Smooth muscle cell (in vitro differentiated cells): ENCODE measurements around the gene STAB1. TPM values are rescaled to one million over a fixed set of nuclear protein-coding genes. Genes with fewer than 3 reads are reported as not detected.
"Not testable (repeated sequence)": the region's sequence is repeated elsewhere in the genome, so short reads cannot be mapped to it uniquely, and the experiment has no call there.

Source experiments
- DNase-seq: peaks from one replicate; lab custom pipeline; 2025; ENCODE audit not compliant: unreplicated experiment; lab: John Stamatoyannopoulos, UW
- H2AFZ ChIP-seq: fragments of 200-600 bp; sonication (generic); 2 replicates; pipeline ENCODE4 v1.6.0; 2016; ENCODE audit warnings: antibody characterized with exemption, low read depth, mild to moderate bottlenecking
- H3F3A ChIP-seq: fragments of 200-600 bp; sonication (generic); 2 replicates; pipeline ENCODE4 v1.6.0; 2017; ENCODE audit warnings: antibody characterized with exemption, low read depth
- H3K27ac ChIP-seq: fragments of 200-600 bp; sonication (generic); 2 replicates; pipeline ENCODE4 v1.5.1; 2016; ENCODE audit warnings: low read depth, mild to moderate bottlenecking
- H3K27me3 ChIP-seq: fragments of 200-600 bp; sonication (generic); 2 replicates; pipeline ENCODE4 v1.6.1; 2016; ENCODE audit warnings: low read depth, mild to moderate bottlenecking
- H3K36me3 ChIP-seq: fragments of 200-600 bp; sonication (generic); 2 replicates; pipeline ENCODE4 v1.5.1; 2016; ENCODE audit warnings: low read depth
- H3K4me1 ChIP-seq: fragments of 200-600 bp; sonication (generic); 2 replicates; pipeline ENCODE4 v1.5.1; 2016; ENCODE audit warnings: low read depth
- H3K4me2 ChIP-seq: fragments of 200-600 bp; sonication (generic); 2 replicates; pipeline ENCODE4 v1.6.0; 2016; ENCODE audit warnings: mild to moderate bottlenecking
- H3K4me3 ChIP-seq: fragments of 200-600 bp; sonication (generic); 2 replicates; pipeline ENCODE4 v1.5.1; 2016; ENCODE audit warnings: mild to moderate bottlenecking
- H3K79me2 ChIP-seq: fragments of 200-600 bp; sonication (generic); 2 replicates; pipeline ENCODE4 v1.6.0; 2016; ENCODE audit warnings: low read depth, mild to moderate bottlenecking
- H3K9ac ChIP-seq: fragments of 200-600 bp; sonication (generic); 2 replicates; pipeline ENCODE4 v1.6.0; 2016; ENCODE audit warnings: low read depth
- H3K9me3 ChIP-seq: fragments of 200-600 bp; sonication (generic); replicated peaks from 2 replicates; pipeline ENCODE4 v1.5.1; 2016; ENCODE audit warnings: low read depth
- H4K20me1 ChIP-seq: fragments of 200-600 bp; sonication (generic); 2 replicates; pipeline ENCODE4 v1.6.0; 2016; ENCODE audit warnings: low read depth
- WGBS: methylation state at CpG from one replicate; pipeline ENCODE4 v1.1.7; 2016; ENCODE audit warnings: low lambda C conversion rate; 5-methylcytosine and 5-hydroxymethylcytosine counted together
- polyA plus RNA-seq: library from polyadenylated mRNA; unstranded; fragments of >200 nt; fragmentation: Nextera tagmentation; extraction: Ambion mirVana; gene quantifications from 2 replicates; pipeline ENCODE4 v1.2.1, GENCODE V29; 2016
- total RNA-seq: library from RNA; depleted of rRNA; stranded (reverse); fragments of >200 nt; gene quantifications from 2 replicates; pipeline ENCODE4 v1.2.3, GENCODE V29; 2014
- TF ChIP-seq, protein P1 (sequence below): fragments of 200-600 bp; sonication (generic); IDR thresholded peaks from 2 replicates; pipeline ENCODE4 v1.5.1; 2017; ENCODE audit warnings: borderline replicate concordance, mild to moderate bottlenecking, antibody characterized with exemption; ENCODE audit not compliant: insufficient read depth, poor library complexity, severe bottlenecking

The STAB1 gene
- total and polyA plus RNA-seq, 2 experiments from 2014 or later: 0.22 to 0.25 TPM

GRCh38 chr3:52524258-52524751 is 29.2 kb downstream of the STAB1 start:
- H4K20me1 ChIP-seq: peaks cover 42% of the 10 kb centered on the region
- H3K9ac ChIP-seq: no peak overlapping the region

GRCh38 chr3:52524752-52525679 is 29.9 kb downstream of the STAB1 start:
- Histone ChIP-seq H3K9me3 (no peaks in the 10 kb centered on the region), H3K4me1 (no peaks in the 10 kb centered on the region), H3F3A (no peaks in the 10 kb centered on the region), H3K79me2 (peaks cover 2% of the 10 kb centered on the region), H3K27me3 (no peaks in the 10 kb centered on the region), H3K4me3 (no peak overlapping the region), H3K36me3 (no peaks in the 10 kb centered on the region), H3K27ac (no peak overlapping the region), H3K4me2 (no peak overlapping the region), H4K20me1 (peaks cover 49% of the 10 kb centered on the region), H2AFZ (no peak overlapping the region), H3K9ac (no peak overlapping the region)
- 95% methylated on average over 29 of the region's 34 CpGs for WGBS
- TF ChIP-seq, protein P1, sequence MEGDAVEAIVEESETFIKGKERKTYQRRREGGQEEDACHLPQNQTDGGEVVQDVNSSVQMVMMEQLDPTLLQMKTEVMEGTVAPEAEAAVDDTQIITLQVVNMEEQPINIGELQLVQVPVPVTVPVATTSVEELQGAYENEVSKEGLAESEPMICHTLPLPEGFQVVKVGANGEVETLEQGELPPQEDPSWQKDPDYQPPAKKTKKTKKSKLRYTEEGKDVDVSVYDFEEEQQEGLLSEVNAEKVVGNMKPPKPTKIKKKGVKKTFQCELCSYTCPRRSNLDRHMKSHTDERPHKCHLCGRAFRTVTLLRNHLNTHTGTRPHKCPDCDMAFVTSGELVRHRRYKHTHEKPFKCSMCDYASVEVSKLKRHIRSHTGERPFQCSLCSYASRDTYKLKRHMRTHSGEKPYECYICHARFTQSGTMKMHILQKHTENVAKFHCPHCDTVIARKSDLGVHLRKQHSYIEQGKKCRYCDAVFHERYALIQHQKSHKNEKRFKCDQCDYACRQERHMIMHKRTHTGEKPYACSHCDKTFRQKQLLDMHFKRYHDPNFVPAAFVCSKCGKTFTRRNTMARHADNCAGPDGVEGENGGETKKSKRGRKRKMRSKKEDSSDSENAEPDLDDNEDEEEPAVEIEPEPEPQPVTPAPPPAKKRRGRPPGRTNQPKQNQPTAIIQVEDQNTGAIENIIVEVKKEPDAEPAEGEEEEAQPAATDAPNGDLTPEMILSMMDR: no peak
- no peak for DNase-seq

More at GRCh38 chr3:52524258-52524751, 29.2 kb downstream of the STAB1 start:
- WGBS: 97% methylated on average over 18 of the region's 18 CpGs
- Histone ChIP-seq H3K79me2 (no peaks in the 10 kb centered on the region), H3K4me2 (no peak overlapping the region), H3F3A (no peaks in the 10 kb centered on the region), H3K9me3 (no peaks in the 10 kb centered on the region), H2AFZ (no peak overlapping the region), H3K4me3 (no peak overlapping the region), H3K27ac (no peak overlapping the region), H3K36me3 (no peaks in the 10 kb centered on the region), H3K27me3 (no peaks in the 10 kb centered on the region), H3K4me1 (no peaks in the 10 kb centered on the region)
- TF ChIP-seq, protein P1: no peak
- no peak for DNase-seq

GRCh38 chr3:52525680-52526561 is 30.8 kb downstream of the STAB1 start:
- H3K4me3 ChIP-seq: no peak overlapping the region
- H3F3A ChIP-seq: no peaks in the 10 kb centered on the region
- DNase-seq: no peak
- H4K20me1 ChIP-seq: peaks cover 58% of the 10 kb centered on the region
- WGBS: 97% methylated on average over 9 of the region's 9 CpGs
- no peaks in the 10 kb centered on the region for H3K36me3 ChIP-seq
- H3K4me2 ChIP-seq: no peak overlapping the region
- H3K4me1 ChIP-seq: peaks cover 2% of the 10 kb centered on the region
- TF ChIP-seq, protein P1: no peak
- H3K27ac ChIP-seq: no peak overlapping the region
- no peaks in the 10 kb centered on the region for H3K9me3 ChIP-seq
- peaks cover 8% of the 10 kb centered on the region for H3K79me2 ChIP-seq
- H2AFZ ChIP-seq: no peak overlapping the region
- no peaks in the 10 kb centered on the region for H3K27me3 ChIP-seq
- H3K9ac ChIP-seq: no peak overlapping the region

- not testable (repeated sequence) for H2AFZ ChIP-seq, H3K9ac ChIP-seq, H3K4me3 ChIP-seq, H3K4me1 ChIP-seq, H3K36me3 ChIP-seq, H3K9me3 ChIP-seq, H3K27ac ChIP-seq, H3F3A ChIP-seq, H3K27me3 ChIP-seq, H3K4me2 ChIP-seq, DNase-seq
- WGBS: 98% methylated on average over 5 of the region's 5 CpGs
- peaks cover 15% of the 10 kb centered on the region for H3K79me2 ChIP-seq
- peaks cover 65% of the 10 kb centered on the region for H4K20me1 ChIP-seq
These were observed 31.5 kb downstream of the STAB1 start for GRCh38 chr3:52526671-52527038.
